RWPE1 (cell line): ENCODE data around the gene NXPE1.

ENCODE experiments used
- CTCF ChIA-PET: fragments of 350-600 bp; sonication (Branson Sonifier 250); formaldehyde crosslinking; extraction: SDS; loops from one replicate; lab custom pipeline; 2021; lab: Yijun Ruan, JAX
- POLR2A ChIA-PET: fragments of 400-600 bp; formaldehyde crosslinking; extraction: SDS; loops from one replicate; lab custom pipeline; 2020; ENCODE audit warnings: antibody characterized with exemption; ENCODE audit not compliant: low non-redundant PET; lab: Yijun Ruan, JAX
- DNase-seq: peaks from one replicate; pipeline ENCODE4 v3.0.0; 2012; ENCODE audit warnings: low spot score
- H3K27ac ChIP-seq: fragments of 450-650 bp; 2 replicates; pipeline ENCODE4 v1.5.1; 2017
- CTCF ChIP-seq: fragments of 450-650 bp; conservative IDR thresholded peaks from 2 replicates; pipeline ENCODE4 v1.5.1; 2017; ENCODE audit warnings: low read depth, mild to moderate bottlenecking

Gene NXPE1

DNA sequence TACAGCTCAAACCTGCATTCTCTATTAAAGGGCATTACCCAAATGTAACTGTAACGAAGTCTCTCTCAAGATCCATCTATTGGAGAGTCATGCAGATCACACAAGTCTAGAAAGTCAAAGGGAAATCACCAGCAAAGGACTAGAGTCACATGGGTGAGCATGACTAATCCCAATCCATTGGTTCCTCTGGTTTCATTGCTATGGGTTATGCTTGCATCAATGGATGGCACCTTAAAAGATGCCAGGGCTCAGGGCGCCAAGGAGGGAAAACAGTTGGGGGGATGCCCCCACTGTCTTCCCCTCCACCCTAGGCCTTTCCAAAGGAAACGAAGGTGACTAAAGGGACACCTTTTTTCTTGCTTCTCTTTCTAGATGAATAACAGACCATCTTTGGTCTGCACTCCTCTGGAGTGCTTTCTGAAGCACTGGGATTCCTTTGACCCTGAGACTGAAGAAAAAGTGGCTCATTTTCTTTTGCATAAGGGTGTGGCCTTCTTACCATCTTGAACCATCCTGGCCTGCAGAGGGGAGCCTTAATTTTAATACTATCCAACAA, 27.8 kb upstream of the NXPE1 start:
- ChIA-PET CTCF (no interaction called here), POLR2A (no interaction called here)
- H3K27ac ChIP-seq, result no peak overlapping the region
- TF ChIP-seq CTCF, result no peak
- no peak for DNase-seq

DNA sequence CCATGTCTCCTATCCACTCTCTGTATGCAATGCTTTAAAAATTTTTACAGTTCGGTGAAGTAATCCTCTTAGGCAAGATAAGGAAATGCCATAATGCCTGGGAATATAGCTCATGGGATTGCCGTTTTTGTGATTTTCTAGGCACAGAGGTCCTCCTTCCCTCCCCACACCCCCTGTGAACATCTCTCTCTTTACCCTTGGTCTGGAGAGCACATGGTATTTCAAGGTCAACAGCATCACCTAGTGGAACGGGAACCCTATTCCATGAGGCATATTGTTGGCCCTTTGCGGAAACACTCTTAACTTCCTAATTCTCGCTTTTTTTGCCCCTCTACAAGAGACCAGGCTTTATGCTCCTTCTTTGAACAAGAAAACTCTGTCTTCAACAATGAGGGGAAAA, 27.1 kb upstream of the NXPE1 start:
- no peak overlapping the region for H3K27ac ChIP-seq
- no peak for DNase-seq
- TF ChIP-seq CTCF, result no peak
- POLR2A ChIA-PET, result no interaction called here
- CTCF ChIA-PET, result no interaction called here

GRCh38 chr11:114571712-114572111, 12.0 kb upstream of the NXPE1 start:
- POLR2A ChIA-PET, result no interaction called here
- CTCF ChIA-PET, result no interaction called here
- TF ChIP-seq CTCF, result no peak
- no peak overlapping the region for H3K27ac ChIP-seq
- DNase-seq, result no peak

- ChIA-PET POLR2A (no interaction called here), CTCF (no interaction called here)
- TF ChIP-seq CTCF, result no peak
- DNase-seq, result no peak
- H3K27ac ChIP-seq, result no peak overlapping the region
Measured at GRCh38 chr11:114569801-114570200, 10.1 kb upstream of the NXPE1 start.

DNA sequence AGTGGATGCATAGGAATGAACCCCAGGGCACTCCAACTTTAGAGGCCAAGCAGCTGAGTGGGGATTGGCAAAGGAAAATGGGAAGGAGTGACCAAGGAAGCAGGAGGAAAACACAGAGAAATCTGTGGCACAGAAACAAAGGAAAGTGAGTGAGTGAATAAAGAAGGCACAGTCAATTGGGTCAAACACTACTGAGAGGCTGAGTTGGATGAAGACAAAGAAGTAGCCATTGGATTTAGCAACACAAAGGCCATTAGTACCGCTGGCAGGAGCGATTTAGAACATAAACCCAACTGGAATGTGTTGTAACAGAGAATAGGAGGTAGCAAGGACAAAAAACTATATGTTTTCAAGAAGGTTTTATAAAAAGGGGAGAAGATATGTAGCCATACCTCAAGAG, 6.6 kb upstream of the NXPE1 start:
- POLR2A ChIA-PET, result no interaction called here
- no peak overlapping the region for H3K27ac ChIP-seq
- DNase-seq, result no peak
- TF ChIP-seq CTCF, result no peak
- CTCF ChIA-PET, result no interaction called here

- TF ChIP-seq CTCF, result no peak
- DNase-seq, result no peak
- H3K27ac ChIP-seq, result no peak overlapping the region
- ChIA-PET POLR2A (no interaction called here), CTCF (interaction anchor here (0.6 kb wide), 1 partner anchor 26 kb away, joined by 3 read pairs; no protein-coding TSS in a partner anchor)
Measured at GRCh38 chr11:114564831-114565230, 5.2 kb upstream of the NXPE1 start.
